Measurements from ENCODE around the gene TIPIN. TPM values are rescaled to one million over a fixed set of nuclear protein-coding genes. Genes with fewer than 3 reads are reported as not detected.
A peak's percentile ranks its signal among the peaks of the same experiment; 100 is the strongest.
"Not testable (repeated sequence)": the region's sequence is repeated elsewhere in the genome, so short reads cannot be mapped to it uniquely, and the experiment has no call there.

Gene TIPIN
- polyA plus RNA-seq, 3 donors = 16.1 to 21.1 (median 19.7) TPM

GRCh38 chr15:66326051-66326450, 30.4 kb downstream of the TIPIN start:
- no peak for DNase-seq (ENCODE audit: extremely low read depth in 1 of 11, low read depth in 9 of 11, low spot score in 4 of 11)

DNA sequence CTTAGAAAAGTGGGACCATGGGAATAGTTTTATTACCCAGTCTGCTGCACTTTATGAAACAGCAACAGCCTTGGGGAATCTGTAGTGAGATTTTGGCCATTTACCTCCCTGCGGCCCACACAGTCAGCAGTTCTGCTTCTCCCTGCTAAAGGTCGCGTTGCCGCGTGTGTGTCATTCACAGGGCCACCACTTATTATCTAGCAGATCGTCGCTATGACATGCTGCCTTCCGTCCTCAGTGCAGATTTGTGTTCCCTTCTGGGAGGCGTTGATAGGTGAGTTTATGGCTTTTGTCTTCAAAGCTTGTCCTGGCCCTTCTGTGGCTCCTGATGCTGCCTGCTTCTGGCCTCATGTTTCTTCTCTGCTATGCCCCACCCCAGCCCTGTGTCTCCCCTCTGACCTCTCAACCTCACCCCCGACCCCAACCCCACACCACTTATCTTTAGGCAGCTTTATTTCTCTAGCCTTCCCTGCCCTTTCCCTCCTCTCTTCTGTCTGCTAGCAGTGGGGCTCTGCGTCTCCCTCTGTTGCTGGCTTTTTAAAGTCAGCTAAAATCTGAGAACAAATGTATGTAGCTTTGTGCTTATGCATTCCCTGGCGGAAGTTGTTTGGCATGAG, 33.1 kb downstream of the TIPIN start:
- no peak for DNase-seq (ENCODE audit: extremely low read depth in 1 of 11, low read depth in 9 of 11, low spot score in 4 of 11)

DNA sequence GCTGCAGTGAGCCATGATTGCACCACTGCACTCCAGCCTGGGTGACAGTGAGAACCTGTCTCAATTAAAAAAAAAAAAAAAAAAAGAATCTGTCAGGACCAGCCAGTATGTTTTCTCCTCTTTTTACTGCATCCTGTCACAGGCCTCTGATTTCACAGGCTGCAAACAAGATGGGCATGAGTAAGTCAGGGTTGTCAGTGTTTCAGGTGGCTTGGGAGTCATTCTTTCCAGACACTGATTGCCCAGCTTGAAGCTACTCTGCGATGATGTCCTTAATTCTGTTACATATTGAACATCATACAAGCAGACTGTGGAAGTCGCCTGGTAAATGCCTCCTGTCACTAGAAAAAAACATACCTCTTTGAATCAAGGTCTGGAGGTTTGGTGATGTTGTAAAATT, 44.3 kb downstream of the TIPIN start:
- DNase-seq (ENCODE audit: extremely low read depth in 1 of 11, low read depth in 9 of 11, low spot score in 4 of 11) = no peak

DNA sequence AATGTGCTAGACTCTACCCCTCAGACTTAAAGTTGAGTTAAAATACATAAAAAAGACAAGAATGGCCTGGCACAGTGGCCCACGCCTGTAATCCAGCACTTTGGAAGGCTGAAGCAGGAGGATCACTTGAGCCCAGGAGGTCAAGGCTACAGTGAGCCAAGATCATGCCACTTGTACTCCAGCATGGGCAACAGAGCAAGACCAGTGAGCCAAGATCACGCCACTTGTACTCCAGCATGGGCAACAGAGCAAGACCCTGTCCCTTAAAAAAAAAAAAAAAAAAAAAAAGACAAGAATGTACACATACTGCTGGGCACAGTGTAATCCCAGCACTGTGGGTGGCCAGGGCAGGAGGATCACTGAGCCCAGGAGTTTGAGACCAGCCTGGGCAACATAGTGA, 45.7 kb downstream of the TIPIN start:
- DNase-seq (ENCODE audit: extremely low read depth in 1 of 11, low read depth in 9 of 11, low spot score in 4 of 11) = no peak

GRCh38 chr15:66309828-66310227, 46.7 kb downstream of the TIPIN start:
- no peak for DNase-seq (ENCODE audit: extremely low read depth in 1 of 11, low read depth in 9 of 11, low spot score in 4 of 11)

GRCh38 chr15:66308531-66308930, 48.0 kb downstream of the TIPIN start:
- no peak for DNase-seq (ENCODE audit: extremely low read depth in 1 of 11, low read depth in 9 of 11, low spot score in 4 of 11)

- DNase-seq (ENCODE audit: extremely low read depth in 1 of 11, low read depth in 9 of 11, low spot score in 4 of 11) = no peak
These were observed 50.1 kb downstream of the TIPIN start for GRCh38 chr15:66306381-66306780.

DNA sequence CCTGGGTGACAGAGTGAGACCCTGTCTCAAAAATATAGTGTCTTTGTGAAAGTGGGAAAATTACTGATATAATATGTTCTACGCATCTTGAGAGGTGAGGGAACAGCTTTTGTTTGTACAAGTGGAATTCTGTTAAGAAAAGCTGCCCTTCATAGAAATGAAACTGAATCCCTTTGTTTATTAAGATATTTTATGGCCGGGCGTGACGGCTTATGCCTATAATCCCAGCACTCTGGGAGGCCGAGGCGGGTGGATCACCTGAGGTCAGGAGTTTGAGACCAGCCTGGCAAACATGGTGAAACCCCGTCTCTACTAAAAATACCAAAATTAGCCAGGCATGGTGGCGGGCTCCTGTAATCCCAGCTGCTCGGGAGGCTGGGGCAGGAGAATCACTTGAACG, 52.1 kb downstream of the TIPIN start:
- DNase-seq (ENCODE audit: extremely low read depth in 1 of 11, low read depth in 9 of 11, low spot score in 4 of 11) = not testable (repeated sequence)

DNA sequence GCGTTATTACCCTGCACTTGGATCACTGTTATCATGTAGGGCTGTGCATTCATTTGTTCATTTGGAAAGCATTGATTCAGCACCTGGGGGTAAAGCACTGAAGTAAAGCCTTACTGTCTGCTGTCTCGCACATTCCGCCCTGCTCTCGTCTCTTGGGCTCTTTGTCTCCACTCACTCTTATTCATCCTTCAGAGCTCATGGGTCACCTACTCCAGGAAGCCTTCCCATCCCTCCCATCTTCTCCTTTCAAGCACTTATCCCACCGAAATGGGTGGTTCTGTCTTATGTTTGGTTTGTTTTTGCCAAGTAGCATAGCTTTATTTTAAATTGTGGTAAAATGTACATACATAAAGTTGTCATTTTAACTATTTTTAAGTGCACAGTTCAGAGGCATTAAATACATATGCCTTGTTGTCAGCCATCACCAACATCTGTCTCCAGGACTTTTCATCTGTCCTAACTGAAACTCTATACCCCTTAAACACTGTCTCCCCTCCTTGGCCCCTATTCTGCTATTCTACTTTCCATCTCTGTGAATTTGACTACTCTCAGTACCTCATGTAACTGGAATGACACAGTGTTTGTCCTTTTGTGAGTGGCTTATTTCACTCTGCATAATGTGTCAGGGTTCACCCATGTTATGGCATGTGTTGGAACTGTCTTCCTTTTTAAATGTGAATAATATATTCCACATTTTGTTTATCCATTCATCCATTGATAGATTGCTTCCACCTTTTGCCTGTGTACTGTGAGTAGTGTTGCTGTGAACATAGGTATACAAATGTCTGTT, 53.8 kb downstream of the TIPIN start:
- DNase-seq (ENCODE audit: extremely low read depth in 1 of 11, low read depth in 9 of 11, low spot score in 4 of 11) = no peak

- DNase-seq (ENCODE audit: extremely low read depth in 1 of 11, low read depth in 9 of 11, low spot score in 4 of 11) = no peak
These were observed 57.7 kb downstream of the TIPIN start for GRCh38 chr15:66298803-66299251.

DNA sequence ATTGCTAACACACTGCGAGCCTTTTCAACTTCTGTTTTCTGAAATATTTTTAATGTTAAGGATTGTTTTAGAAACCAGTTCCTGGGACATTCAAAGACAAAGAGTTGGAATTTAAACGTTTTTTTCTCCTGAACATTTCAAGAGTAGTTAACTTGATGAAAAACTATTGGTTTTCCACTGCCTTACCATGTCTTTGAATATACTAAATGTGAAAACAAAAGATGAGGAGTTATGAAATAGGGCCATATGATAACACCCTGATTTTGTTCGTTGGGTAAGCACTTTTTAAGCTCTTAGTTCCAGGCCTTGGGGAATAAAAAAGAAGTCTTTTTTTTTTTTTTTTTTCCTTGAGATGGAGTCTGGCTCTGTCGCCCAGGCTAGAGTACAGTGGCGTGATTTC, 60.3 kb downstream of the TIPIN start:
- no peak for DNase-seq (ENCODE audit: extremely low read depth in 1 of 11, low read depth in 9 of 11, low spot score in 4 of 11)

GRCh38 chr15:66294932-66295235, 61.6 kb downstream of the TIPIN start:
- DNase-seq (ENCODE audit: extremely low read depth in 1 of 11, low read depth in 9 of 11, low spot score in 4 of 11) = no peak

DNA sequence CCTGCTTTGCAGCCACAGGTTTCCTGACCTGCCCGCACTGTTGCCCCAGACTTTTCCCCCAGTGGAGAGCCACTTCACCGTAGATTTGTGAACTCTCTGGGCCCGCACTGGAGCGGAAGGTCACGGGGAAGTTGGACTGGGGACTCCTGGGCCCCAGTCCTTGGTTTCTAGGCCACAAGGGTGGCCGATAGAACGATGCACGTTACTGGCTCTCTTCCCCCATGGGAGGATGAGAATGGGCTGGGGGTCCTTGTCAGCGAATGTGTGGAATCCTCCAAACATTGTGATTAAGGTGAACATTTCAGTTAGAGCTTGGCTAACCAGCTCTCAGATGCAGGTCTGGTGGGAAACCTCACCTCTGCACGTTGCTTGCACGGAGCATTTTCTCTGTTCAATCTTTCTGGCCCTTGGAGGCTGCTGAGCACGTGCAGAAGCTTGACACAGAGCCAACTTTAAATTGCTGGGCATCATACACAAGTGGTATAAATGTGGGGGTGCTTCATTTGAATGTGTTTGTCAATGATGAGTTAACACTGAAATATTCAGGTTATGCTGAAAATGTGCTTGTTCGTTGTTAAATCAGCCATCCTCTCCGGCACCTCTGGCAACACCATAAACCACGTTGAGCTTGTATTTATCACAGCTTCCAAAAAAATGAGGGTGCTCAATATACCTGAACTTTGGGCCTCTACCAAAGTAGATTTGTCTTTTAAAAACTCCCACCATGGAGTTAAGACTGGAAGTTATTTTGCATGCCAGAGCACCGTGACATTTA, 62.1 kb downstream of the TIPIN start:
- peak in 1 of 11 donors; percentile 18 for DNase-seq (ENCODE audit: extremely low read depth in 1 of 11, low read depth in 9 of 11, low spot score in 4 of 11)

DNA sequence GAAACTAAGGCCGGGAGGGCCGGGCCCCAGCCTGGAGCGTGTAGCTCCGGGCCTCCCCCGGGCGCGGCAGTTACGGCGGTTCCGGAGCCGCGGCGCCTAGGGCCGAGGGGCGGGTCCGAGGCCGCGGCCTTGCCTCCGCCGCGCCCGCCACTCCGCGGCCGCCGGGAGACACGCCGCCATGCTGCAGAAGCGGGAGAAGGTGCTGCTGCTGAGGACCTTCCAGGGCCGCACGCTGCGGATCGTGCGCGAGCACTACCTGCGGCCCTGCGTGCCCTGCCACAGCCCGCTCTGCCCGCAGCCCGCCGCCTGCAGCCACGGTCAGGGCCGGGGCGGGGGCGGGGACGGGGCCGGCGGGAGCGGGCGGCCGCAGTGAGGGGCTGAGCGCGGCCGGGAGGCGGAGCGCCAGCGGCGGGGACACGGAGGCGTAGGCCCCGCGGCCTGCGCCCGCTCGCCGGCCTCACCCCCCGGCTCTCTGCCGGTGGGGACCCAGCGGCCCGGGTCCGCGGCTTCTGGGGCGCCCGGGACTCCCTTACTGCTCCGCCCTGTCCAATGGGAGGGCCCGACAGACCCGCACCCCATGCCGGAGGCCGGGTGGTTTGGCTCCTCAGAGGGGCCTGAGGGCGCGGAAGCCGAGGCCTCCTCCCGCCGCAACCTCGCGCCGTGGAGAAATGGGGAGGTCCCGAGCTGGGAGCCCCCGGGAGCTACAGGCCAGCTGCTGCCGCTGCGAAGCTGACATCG, 62.9 kb downstream of the TIPIN start, which contains the start of gene DIS3L:
TSS of gene DIS3L (plus strand) at position 150 of the 738 bp plus-strand sequence. CDS start at position 179, 29 bp downstream.
- peak in 5 of 11 donors; percentile 30 to 58 (median 43) for DNase-seq (ENCODE audit: extremely low read depth in 1 of 11, low read depth in 9 of 11, low spot score in 4 of 11)

DNA sequence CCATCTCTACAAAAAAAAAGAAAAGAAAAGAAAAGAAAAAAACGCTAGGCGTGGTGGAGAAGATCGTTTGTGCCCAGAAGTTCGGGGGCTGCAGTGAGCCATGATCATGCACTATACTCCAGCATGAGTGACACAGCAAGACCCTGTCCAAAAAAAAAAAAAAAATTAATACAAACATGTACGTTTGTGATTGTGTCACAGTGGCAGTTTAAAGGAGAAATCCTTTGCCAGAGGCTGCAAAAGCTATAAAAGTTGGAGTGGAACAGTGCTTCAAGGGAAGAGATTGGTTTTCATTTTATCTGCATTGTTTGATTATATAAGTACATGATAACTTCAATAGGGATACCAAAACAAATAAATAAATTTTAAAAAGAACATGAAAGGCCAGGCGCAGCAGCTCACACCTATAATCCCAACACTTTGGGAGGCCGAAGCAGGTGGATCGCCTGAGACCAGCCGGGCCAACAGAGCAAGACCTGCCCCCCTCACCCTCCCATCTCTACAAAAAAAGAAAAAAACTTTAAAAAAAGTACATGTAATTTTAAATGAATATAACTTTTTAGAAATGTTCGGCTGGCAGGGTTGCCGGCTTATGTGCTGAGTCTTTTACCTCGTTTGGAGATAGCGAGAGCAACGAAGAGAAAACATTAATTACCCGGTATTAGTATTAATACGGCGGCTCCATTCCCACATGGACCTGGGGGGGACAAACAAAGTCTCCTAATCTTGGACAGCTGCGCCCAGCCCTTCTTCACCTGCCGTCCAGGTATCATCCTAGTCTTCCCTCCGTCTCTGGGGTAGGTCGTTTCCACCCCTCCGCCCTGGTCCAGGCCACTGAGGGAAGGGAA, 63.7 kb downstream of the TIPIN start:
- DNase-seq (ENCODE audit: extremely low read depth in 1 of 11, low read depth in 9 of 11, low spot score in 4 of 11) = no peak

GRCh38 chr15:66291816-66292570, 64.5 kb downstream of the TIPIN start:
- no peak for DNase-seq (ENCODE audit: extremely low read depth in 1 of 11, low read depth in 9 of 11, low spot score in 4 of 11)

DNA sequence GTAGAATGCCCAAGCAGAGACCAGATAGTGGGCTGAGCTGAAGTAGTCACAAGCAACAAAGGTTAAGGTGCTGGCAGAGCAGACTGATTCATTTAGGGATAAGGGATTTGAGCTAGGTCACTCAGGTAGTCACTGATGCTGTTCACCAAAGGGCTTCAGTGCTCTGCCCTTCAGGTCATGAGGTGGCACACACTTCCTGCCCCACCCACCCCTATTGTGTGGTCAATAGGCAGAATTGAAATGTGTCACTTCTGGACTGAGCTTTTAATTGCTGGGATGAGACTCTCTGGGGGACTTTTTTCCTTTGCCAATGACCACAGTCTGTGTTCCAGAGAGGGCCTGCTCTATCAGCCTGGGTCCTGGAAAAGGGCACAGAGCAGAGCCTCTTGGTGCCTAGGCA, 66.0 kb downstream of the TIPIN start:
- DNase-seq (ENCODE audit: extremely low read depth in 1 of 11, low read depth in 9 of 11, low spot score in 4 of 11) = no peak

DNA sequence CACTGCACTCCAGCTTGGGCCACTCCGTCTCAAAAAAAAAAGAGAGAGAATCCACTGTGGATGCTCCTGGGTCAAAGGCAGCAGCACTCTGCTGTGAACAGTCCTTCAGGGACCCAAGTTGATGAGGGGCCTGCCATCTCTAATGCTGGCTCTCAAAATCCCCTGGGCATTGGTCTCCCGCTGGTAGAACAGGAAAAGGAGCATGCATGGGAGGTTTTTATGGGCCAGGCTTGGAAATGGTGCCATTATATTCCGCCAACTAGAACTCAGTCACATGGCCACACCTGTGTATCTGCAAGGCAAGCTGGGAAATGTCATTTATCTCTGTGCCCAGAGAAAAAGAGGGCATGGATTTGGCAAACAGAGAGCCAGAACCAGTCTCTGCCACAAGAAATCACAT, 66.5 kb downstream of the TIPIN start:
- DNase-seq (ENCODE audit: extremely low read depth in 1 of 11, low read depth in 9 of 11, low spot score in 4 of 11) = no peak

Measured in renal cortex interstitium (tissue), 11 donors.